ENCODE data around the gene ITGBL1. TPM values are rescaled to one million over a fixed set of nuclear protein-coding genes. Genes with fewer than 3 reads are reported as not detected.

ITGBL1 gene
- total RNA-seq, 3 donors from 2014 or later: 8.2 to 62.5 (median 18.6) TPM

GRCh38 chr13:101730420-101731000 is 278.0 kb downstream of the ITGBL1 start:
- Histone ChIP-seq H3K9me3 (no peaks in the 10 kb centered on the region), H3K27ac (no peak overlapping the region), H3K4me3 (no peak overlapping the region), H3K27me3 (no peaks in the 10 kb centered on the region), H3K36me3 (no peaks in the 10 kb centered on the region), H3K4me1 (no peaks in the 10 kb centered on the region)
- no peak for DNase-seq (ENCODE audit: low spot score in 2 of 2)
- intact Hi-C loops (cut with DNase I; ENCODE audit: low total_unique reads): no loop called here
- TF ChIP-seq CTCF (IDR thresholded peaks at IDR 0.05): no peak
- TF ChIP-seq POLR2A (IDR thresholded peaks at IDR 0.05): no peak
- no peak for TF ChIP-seq POLR2AphosphoS5 (IDR thresholded peaks at IDR 0.05)

- TF ChIP-seq POLR2A (IDR thresholded peaks at IDR 0.05) (no peak), CTCF (IDR thresholded peaks at IDR 0.05) (no peak), POLR2AphosphoS5 (IDR thresholded peaks at IDR 0.05) (no peak)
- Histone ChIP-seq H3K4me1 (no peaks in the 10 kb centered on the region), H3K9me3 (no peaks in the 10 kb centered on the region), H3K36me3 (no peaks in the 10 kb centered on the region), H3K27me3 (no peaks in the 10 kb centered on the region), H3K4me3 (no peak overlapping the region), H3K27ac (no peak overlapping the region)
- intact Hi-C loops (cut with DNase I; ENCODE audit: low total_unique reads): no loop called here
- no peak for DNase-seq (ENCODE audit: low spot score in 2 of 2)
Observed at GRCh38 chr13:101736566-101736965, 284.1 kb downstream of the ITGBL1 start.

GRCh38 chr13:101738336-101738735 is 285.9 kb downstream of the ITGBL1 start:
- no peak overlapping the region for H3K4me3 ChIP-seq
- no peak for DNase-seq (ENCODE audit: low spot score in 2 of 2)
- no peaks in the 10 kb centered on the region for H3K9me3 ChIP-seq
- TF ChIP-seq CTCF (IDR thresholded peaks at IDR 0.05) (no peak), POLR2A (IDR thresholded peaks at IDR 0.05) (no peak), POLR2AphosphoS5 (IDR thresholded peaks at IDR 0.05) (no peak)
- H3K27ac ChIP-seq: no peak overlapping the region
- intact Hi-C loops (cut with DNase I; ENCODE audit: low total_unique reads): no loop called here
- no peaks in the 10 kb centered on the region for H3K27me3 ChIP-seq
- H3K36me3 ChIP-seq: no peaks in the 10 kb centered on the region
- no peaks in the 10 kb centered on the region for H3K4me1 ChIP-seq

GRCh38 chr13:101739382-101740178 is 287.1 kb downstream of the ITGBL1 start:
- intact Hi-C loops (cut with DNase I; ENCODE audit: low total_unique reads): no loop called here
- DNase-seq (ENCODE audit: low spot score in 2 of 2): no peak
- no peak overlapping the region for H3K4me3 ChIP-seq
- no peak overlapping the region for H3K27ac ChIP-seq
- H3K36me3 ChIP-seq: no peaks in the 10 kb centered on the region
- no peaks in the 10 kb centered on the region for H3K27me3 ChIP-seq
- TF ChIP-seq CTCF (IDR thresholded peaks at IDR 0.05): no peak
- no peak for TF ChIP-seq POLR2A (IDR thresholded peaks at IDR 0.05)
- TF ChIP-seq POLR2AphosphoS5 (IDR thresholded peaks at IDR 0.05): no peak
- H3K4me1 ChIP-seq: no peaks in the 10 kb centered on the region
- H3K9me3 ChIP-seq: no peaks in the 10 kb centered on the region

GRCh38 chr13:101746513-101746912 is 294.0 kb downstream of the ITGBL1 start:
- intact Hi-C loops (cut with DNase I; ENCODE audit: low total_unique reads): no loop called here
- H3K9me3 ChIP-seq: no peaks in the 10 kb centered on the region
- no peaks in the 10 kb centered on the region for H3K4me1 ChIP-seq
- no peaks in the 10 kb centered on the region for H3K27me3 ChIP-seq
- DNase-seq (ENCODE audit: low spot score in 2 of 2): no peak
- no peaks in the 10 kb centered on the region for H3K36me3 ChIP-seq
- no peak overlapping the region for H3K27ac ChIP-seq
- no peak overlapping the region for H3K4me3 ChIP-seq
- TF ChIP-seq POLR2AphosphoS5 (IDR thresholded peaks at IDR 0.05): no peak
